HG03442 (cell line): ENCODE measurements around the gene TMEM183A.
"Not testable (repeated sequence)": the region's sequence is repeated elsewhere in the genome, so short reads cannot be mapped to it uniquely, and the experiment has no call there.

ENCODE experiments used
- ATAC-seq: cut with Tn5 transposase; IDR thresholded peaks from one replicate; pipeline ENCODE4 v1.9.1; 2021; ENCODE audit warnings: mild to moderate bottlenecking, moderate library complexity; ENCODE audit not compliant: unreplicated experiment

TMEM183A gene

GRCh38 chr1:202986120-202986519, 21.1 kb upstream of the TMEM183A start:
- ATAC-seq = not testable (repeated sequence)

DNA sequence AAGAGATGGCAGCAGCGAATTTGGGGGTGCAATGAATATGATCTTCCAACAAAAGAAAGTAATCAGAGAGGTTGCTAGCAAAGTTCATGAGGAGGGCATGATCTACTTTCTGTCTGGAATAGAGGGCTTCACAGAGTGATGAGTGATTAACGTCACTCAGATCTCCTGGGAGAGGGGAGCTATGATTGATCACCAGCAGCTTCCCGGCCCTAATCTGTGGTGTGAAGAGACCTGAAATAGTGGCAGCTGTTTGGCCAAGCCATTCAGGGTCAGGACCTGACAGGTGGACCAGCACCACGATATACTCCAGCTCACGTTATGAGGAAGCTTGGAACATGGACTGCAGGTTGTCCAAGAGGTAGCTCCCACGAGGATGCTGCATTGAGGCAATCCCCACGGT, 19.9 kb upstream of the TMEM183A start:
- no peak for ATAC-seq

DNA sequence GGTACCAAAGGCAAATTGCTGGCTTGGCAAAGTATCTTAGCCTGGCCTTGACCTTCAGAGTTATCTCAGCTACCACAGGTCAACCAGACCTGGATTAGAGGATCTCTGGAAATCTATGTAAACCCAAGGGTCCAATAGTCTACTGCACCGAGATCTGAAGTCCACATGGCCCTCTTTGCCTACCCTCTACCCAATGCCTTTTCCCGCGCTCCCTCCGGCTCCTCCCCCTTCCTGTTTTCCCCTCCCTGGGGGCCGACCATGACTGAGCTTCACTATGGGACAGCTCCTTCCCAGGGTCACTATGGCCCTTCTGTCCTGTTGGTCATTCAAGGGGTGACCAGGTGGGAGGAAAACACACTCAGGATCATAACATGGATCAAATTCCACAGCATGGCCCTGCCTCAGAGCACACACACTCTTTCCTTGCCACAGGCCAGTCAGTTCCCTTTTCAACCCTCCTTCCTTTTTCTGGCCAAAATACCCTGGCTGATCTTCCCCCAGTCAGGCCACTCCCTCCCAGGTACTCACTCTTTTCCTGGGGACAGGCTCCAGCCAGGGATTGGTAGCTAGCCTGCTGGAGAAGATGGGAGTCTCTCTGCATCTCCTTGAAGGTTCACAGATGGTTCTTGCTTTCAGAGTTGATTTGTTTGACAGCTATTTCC, 19.1 kb upstream of the TMEM183A start:
- no peak for ATAC-seq

GRCh38 chr1:202989879-202990278, 17.3 kb upstream of the TMEM183A start:
- ATAC-seq = no peak

DNA sequence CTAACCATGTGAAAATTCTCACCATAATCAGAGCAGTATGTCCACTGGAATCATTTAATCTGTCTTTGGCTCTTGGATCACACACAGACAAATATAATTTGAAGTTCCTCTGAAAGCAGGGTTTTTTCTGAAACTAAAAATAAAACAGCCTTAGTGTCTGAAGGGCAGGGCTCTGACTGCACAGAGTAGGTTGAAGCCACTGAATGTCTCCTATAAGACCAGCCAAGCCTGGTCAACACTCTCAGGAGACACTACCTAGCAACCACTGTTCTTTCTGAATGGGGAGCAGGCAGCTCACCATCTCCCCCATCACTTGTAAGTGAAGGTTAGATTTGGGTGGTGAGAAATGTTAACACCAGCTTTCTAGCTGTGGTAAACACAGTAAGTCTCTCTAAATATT, 16.1 kb upstream of the TMEM183A start:
- no peak for ATAC-seq

DNA sequence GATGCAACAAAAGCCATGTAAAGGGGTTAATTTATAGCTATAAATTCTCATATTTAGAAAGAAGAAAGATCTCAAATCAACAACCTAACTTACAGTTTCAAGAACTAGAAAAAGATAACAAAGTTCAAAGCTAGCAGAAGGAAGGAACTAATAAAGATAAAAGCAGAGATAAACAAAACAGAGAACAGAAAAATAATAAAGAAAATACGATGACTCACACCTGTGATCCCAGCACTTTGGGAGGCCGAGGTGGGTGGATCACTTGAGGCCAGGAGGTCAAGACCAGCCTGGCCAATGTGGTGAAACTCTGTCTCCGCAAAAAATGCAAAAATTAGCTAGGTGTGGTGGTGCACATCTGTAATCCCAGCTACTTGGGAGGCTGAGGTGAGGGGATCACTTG, 12.4 kb upstream of the TMEM183A start:
- no peak for ATAC-seq

DNA sequence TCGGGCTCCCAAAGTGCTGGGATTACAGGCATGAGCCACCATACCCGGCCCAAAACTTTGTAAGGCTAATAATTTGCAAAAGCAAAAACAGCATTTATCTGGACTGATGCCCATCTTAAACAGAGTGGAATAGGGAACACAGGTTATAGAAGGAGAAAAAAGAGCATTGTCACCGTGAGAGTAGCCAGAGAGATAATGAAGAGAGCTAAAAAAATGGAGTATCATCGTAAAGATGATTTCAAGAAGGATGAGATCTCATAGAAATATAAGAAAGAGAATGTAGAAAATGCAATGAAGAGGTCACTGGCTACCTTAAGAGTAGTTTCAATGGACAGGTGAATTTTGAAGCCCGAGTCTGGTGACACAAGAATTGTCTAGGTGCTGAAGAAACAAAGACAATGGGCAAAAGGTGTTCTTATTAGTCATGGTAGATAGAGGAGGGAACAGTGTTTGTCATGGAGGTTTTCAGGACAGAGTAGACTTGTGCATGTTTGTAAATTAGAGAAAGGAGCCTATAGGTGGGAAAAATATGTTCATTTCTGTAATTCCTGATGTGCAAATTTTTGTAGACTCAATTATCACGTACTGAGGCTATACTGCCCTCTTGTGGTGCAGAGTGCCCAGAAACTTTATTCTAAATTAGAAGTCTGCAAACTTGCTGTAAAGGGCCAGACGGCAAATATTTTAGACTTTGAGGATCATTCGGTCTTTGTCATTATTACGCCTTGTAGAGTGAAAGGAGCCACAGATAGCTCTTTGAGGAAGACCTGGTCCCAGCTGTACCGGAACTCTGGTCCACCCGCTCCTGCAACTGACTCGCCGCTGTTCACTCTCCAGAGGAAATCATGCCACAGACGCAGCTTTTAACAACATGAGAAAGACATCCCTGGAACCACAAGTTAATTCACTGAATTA, 8.1 kb upstream of the TMEM183A start:
- ATAC-seq = no peak

DNA sequence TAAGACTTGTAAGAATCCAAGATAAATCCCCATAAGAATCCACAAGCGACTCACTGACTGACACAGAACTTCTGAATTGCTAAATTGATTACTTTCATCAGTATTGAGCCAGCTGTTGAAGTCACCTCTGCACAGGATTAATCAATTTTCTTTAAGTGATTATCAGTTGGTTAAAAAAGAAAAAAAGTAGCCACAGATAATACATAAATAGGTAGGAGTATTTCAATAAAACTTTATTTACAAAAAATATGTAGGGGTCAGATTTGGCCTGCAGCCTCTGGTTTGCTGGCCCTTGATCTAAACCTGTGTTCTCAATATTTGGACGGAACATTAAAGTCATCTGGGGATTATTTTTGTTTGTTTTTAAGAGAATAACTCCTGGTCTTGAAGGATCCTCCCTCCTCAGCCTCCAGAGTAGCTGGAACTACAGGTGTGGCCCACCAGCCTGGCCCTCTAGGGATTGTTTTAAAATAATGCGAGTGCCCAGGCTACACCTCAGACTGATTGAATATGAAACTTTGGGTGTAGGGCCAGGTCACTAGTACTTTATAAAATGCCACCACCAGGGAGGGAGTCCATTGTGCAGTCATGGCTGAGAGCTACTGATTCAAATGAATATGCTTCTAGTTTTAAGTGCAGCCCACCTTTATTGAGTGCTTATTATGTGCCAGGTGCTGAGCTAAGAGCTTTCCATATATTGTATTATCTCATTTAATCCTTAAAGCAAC, 6.8 kb upstream of the TMEM183A start:
- no peak for ATAC-seq

GRCh38 chr1:203001986-203002385, 5.2 kb upstream of the TMEM183A start:
- ATAC-seq = no peak

DNA sequence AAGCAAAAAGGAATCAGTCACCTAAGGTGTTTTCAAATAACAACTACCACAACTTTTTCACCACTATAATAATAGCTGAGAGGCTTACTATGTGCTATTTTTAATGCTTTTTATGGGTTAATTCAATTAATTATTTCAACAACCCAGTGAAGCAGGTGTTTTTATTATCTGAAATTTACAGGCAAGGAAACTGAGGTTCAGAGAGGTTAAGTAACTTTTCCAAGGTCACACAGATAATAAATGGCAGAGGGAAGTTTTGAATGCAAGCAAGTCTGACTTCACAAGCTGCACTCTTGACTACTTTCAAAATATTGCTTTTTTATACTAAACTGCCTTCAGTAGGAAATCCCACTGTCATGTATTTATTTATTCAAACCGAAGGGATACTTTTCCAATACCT, 4.2 kb upstream of the TMEM183A start:
- no peak for ATAC-seq

- not testable (repeated sequence) for ATAC-seq
Measured at GRCh38 chr1:203005395-203006142, 1.6 kb upstream of the TMEM183A start.

GRCh38 chr1:203009185-203009584, 2.0 kb downstream of the TMEM183A start:
- no peak for ATAC-seq

GRCh38 chr1:203011582-203011981, 4.4 kb downstream of the TMEM183A start:
- no peak for ATAC-seq

GRCh38 chr1:203017061-203017460, 9.9 kb downstream of the TMEM183A start:
- no peak for ATAC-seq

GRCh38 chr1:203017692-203018091, 10.5 kb downstream of the TMEM183A start:
- ATAC-seq = no peak

DNA sequence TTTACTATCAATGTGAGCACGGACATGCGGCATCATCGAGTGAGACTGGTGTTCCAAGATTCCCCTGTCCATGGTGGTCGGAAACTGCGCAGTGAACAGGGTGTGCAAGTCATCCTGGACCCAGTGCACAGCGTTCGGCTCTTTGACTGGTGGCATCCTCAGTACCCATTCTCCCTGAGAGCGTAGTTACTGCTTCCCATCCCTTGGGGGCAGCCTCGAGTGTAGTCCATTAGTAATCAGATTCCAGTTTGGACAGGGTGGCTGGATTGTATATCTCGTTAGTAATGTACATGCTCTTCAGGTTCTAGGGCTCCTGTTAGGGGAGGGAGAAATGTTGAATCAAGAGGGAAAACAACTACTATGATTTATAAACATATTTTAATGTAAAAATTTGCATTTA, 15.7 kb downstream of the TMEM183A start:
- ATAC-seq = not testable (repeated sequence)

GRCh38 chr1:203025686-203026030, 18.5 kb downstream of the TMEM183A start:
- ATAC-seq = no peak

- peak; percentile 66 for ATAC-seq
Measured at GRCh38 chr1:203026031-203026665, 19.0 kb downstream of the TMEM183A start, which contains the start of gene PPFIA4. Gene PPFIA4 (plus strand): TSS chr1:203026491. CDS start chr1:203039009, 12,518 bp downstream.

- ATAC-seq = peak; percentile 17
Measured at GRCh38 chr1:203026666-203027663, 19.8 kb downstream of the TMEM183A start.
